ENCODE results near the gene UBE3B.

UBE3B gene

GRCh38 chr12:109532721-109533486 is 55.5 kb downstream of the UBE3B start:
- no peak for DNase-seq

DNA sequence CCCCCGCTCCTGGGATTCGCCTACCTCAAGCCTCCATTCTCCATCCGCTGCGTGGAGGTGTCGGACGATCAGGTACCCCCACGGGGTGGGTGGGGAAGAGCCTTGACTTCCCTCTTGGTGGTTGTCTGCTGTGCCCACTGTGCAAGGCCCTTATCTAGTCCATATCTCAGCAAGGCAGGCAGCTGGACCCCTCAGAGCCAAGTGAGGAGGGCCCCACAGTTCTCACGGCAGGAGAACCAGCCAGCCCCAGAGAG is 56.0 kb downstream of the UBE3B start:
- DNase-seq, result no peak

GRCh38 chr12:109534456-109534855 is 57.0 kb downstream of the UBE3B start:
- DNase-seq, result no peak

GRCh38 chr12:109535231-109535862 is 57.9 kb downstream of the UBE3B start:
- DNase-seq, result no peak

DNA sequence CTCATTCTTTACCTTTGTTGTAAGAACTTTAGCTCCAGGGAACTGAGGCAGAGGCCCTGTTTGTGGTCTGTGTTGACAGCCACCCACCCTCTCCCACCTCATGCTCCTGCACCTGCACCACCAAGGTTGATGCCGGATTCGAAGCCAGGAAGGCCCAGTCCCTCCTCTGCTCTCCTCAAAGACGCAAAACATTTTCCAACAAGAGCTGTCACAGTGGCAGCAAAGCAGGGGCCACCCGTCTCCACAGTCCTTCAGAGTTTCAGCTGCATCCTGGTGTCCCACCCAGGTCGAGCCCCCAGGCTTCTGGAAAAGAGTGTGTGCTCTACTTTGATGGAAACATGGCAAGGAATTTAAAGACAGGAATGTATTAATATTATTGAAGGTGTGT is 58.4 kb downstream of the UBE3B start:
- DNase-seq, result no peak

DNA sequence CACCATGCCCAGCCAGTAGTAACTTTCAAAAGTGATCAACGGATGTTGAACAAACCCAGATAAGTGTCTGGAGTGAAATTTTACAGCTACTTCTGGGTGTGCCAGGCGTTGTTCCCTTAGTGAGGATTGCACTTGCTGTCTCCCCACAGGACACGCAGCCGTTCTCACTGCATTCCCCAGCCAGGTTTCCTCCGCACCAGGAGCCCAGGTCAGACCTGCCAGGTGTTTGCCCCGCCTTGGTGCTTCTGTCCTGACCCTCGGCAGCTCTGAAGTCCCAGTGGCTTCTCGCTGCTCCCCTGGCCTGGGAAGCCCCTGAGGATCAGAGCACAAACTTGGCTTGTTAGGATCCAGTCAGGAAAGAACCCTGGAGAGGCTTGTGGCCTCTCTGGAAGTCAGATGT is 59.7 kb downstream of the UBE3B start:
- DNase-seq, result no peak

DNA sequence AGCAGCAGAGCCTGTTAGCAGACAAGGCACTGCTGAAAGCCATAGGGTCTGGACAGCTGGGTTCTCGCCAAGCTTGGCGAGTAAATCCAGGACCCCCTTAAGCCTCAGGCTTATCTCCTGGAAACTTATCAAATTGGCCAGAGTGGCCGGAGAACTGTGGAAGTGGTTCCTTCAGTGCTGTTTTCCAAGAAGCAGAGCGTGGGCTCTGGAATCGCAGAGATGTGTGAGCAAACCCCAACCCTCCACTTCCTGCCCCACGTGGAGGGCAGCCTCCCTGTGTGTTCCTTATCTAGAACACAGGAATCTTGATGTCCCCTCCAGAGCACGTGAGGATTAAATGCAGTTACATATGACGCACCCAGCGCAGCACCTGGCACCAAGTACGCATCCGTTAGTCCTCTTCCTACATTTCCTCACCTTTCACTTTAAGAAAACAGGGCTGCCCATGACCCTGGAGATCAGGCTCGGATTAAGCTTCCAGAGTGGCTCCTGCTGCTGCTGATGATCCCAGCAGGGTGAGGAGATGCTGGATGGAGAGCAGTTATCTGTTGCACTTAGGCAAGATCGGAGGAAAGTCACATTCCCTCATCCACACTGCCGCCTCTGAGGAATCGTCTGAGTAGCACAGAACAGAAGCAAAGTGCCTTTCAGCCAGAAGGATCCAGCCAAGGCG is 60.9 kb downstream of the UBE3B start:
- no peak for DNase-seq

DNA sequence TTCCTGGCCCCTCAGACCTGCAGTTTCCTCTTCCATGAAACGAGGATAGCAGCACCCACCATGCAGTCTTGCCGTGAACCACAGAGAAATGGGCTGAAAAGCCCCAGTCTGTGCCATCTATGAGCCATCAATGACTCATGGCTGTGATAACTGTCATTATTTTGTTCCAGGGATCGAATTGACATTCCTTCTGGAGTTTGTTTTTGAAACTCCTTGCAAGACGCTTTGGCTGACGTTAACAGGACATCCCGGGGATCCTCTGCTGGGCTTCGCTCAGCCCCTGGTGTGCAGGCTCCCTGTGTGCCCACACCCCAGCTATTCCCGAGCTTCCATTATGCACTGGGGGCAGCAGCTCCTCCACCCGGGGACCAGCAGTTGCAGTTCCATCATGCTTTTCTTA is 62.1 kb downstream of the UBE3B start:
- no peak for DNase-seq

DNA sequence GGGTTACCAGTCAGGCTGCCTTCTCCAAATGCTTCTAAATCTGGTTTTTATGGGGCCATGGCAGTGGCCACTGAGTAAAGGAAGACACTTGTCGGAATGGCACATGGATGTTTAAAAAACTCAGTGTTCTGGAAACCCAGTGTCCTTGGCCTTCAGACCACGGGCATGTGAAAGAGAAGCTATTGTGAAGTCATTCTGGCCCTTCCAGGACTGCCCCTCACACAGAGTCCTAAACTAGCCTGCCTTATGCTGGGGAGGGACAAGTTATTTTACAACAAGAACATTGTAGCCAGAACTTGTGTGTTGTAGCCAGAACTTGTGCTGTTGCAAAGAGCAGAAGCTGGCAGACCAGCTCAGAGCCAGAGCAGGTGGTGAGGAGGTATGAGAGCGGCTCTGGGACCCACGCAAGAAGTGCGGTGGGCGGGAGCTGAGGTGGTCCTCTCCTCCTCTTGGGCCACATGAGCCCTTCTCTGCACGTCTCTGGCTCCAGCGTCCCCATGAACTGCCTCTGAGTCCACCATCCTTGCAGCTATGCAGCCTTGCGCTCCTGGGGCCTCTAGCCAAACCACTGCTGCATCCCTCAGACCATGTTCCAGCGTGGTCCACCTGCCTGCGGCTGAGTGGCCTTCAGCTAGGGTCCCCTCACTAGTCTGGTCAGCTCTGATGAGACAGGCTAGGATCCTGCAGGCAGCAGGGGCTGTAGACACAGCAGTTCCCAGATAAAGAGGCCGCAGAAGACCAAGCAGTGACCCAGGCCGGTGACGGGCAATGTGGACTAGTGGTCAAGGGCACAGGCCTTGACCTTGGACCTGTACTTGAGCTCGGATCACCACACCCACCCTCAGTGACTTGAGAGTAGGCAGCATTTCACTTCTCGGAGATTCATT is 63.3 kb downstream of the UBE3B start:
- no peak for DNase-seq

DNA sequence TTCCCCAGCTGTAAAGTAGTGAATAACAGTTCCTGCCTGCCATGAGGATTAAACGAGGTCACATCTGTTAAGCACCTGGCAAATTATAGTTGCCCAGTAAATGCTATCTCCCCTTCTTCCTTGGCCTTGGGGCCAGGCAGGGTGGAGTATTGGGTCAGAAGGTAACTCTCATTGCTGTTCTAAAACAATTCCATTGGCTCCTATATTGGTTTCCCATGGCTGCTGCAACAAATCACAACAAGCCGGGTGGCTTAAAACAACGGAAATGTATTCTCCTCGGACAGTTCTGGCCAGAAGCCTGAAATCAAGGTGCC is 63.9 kb downstream of the UBE3B start:
- no peak for DNase-seq

DNA sequence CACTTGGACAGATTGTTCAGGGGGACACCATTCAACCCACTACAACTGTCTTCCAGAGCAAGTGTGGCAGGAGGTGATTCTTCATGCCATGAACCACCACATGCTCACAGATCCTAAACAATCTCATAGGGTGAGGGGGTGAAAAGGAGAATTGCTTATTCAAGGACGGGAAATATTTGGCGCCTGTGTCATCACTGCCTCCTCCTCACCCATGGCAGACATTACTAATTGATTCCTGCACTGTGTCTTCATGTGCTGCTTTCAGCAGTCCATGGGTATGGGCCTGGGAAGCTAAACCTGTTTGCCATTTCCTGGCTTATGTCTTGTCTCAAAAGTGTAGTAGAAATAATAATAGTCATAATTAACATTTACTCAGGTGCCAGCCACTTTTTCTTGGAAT is 64.6 kb downstream of the UBE3B start:
- no peak for DNase-seq

DNA sequence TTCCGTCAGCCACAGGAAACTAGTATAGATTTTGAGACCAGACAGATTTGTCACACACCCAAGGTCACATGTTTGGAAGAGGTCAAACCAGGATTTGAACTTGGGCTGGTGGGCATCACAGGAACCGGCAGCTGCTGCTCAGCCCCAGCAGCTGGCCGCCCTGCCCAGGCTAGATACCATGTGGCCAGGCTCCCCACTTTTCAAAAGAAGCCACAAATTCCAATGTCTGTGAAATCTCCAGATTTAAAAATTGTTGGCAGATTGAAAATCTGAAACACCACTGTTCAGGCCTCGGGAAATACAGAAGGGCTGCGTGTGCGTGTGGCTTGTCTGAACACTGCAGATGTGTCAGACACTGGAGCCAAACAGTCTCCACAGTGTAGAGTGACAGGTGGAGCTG is 65.4 kb downstream of the UBE3B start:
- DNase-seq, result no peak

DNA sequence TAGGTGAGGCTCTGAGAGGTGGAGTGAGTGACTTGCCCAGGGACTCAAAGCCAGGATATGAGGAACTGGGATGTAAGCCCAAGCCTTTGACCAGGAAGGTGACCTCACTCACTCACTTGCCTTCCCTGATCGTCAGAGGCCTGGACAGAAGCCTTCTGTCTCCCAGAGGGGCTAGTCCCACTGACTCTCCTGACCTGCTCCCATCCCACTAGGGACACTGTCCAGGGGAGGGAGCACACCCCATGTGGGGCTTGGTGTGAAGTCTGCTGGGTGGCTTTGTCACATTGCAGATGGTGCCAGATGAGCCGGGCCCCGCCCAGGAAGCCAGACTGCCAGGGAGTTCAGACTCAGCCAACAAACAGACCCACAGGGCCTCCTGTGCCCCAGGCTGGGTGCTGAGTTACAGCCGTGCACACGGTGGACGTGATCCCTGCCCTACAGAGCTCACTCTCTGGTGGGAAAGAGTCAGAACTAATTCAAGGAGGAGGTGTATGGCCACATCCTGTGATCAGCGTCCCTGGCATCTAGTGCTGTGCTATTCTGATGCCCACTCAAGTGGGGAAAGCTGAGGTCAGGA is 67.6 kb downstream of the UBE3B start:
- no peak for DNase-seq

- DNase-seq, result no peak
Measured at GRCh38 chr12:109545826-109546225, 68.4 kb downstream of the UBE3B start.

GRCh38 chr12:109547286-109547685 is 69.9 kb downstream of the UBE3B start:
- DNase-seq, result no peak

DNA sequence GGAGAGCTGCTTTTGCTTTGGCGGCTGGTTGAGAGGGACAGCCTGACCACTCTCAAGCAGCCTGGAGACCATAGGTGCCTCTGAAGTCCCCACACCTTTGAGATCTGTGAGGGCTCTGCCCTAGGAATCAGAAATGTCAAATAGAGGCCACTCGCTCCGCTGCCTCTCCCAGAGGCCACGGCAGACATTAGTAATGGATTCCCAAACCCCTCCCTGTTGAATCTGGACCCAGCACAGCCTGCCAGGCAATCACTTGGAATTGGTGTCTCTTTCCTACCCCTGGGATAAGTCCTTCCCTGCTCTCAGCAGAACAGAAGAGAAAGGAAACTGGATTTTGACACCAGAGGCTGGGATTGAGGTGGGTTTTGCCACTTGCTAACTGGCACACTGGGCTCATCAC is 70.8 kb downstream of the UBE3B start:
- DNase-seq, result no peak

- no peak for DNase-seq
Measured at GRCh38 chr12:109549613-109550270, 72.3 kb downstream of the UBE3B start.

DNA sequence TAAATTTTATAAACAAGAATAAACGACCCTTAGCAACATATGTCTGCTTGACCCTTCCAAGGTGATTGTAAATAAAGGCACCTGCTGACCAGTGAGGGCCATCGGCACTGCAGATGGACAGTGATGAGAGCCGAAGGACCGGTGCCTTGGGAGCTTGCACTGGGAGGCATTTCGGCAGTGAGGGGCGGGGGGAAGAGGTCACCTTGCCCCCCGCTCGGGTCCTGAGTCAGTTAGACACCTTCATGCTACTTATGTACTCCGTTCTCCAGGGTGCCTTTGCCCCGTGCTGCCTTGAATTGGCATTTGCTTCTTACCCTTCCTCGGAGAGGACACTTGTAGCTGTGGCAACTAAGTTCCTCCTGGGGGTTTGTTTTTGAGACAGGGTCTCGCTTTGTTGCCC is 72.8 kb downstream of the UBE3B start:
- no peak for DNase-seq

GRCh38 chr12:109551108-109551507 is 73.7 kb downstream of the UBE3B start:
- no peak for DNase-seq

- no peak for DNase-seq
Measured at GRCh38 chr12:109552971-109553370, 75.5 kb downstream of the UBE3B start.

DNA sequence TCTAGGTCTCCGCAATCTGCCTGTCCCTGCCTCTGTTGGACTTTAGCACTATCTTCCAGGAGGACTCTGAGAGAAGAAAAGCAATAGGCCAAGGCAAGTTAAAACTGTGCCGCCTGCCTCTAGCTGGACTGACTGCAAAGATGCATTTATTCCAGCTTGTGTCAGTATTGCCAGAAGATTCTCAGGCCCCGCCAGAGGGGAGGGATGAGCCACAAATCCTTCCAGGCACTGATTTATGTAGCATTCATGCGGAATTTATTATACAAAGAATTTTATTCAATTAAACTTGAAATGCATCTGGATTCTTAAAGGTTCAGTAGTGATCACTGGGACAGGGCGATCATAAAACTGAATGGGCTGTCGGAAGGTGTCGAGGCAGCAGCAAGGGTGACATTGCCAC is 76.0 kb downstream of the UBE3B start:
- no peak for DNase-seq

GRCh38 chr12:109553906-109554500 is 76.6 kb downstream of the UBE3B start:
- no peak for DNase-seq

Measured in Kasumi-1 (cell line).